K562 (cell line): ENCODE results near the gene INTS12. TPM values are rescaled to one million over a fixed set of nuclear protein-coding genes. Genes with fewer than 3 reads are reported as not detected.
A peak's percentile ranks its signal among the peaks of the same experiment; 100 is the strongest.

Experiments used
- CHD2 ChIP-seq: IDR thresholded peaks from 2 replicates; pipeline ENCODE4 v1.6.1; 2011; ENCODE audit warnings: low read depth, low read length
- EHMT2 ChIP-seq: fragments of 450-650 bp; IDR thresholded peaks from 2 replicates; pipeline ENCODE4 v1.6.1; 2018; ENCODE audit warnings: antibody characterized with exemption
- EZH2 ChIP-seq: IDR thresholded peaks from 2 replicates; pipeline ENCODE4 v1.6.1; 2012; ENCODE audit warnings: low read depth, mild to moderate bottlenecking, inconsistent platforms, low read length, borderline replicate concordance
- KLF6 ChIP-seq: fragments of 250-450 bp; sonication (Bioruptor Pico); IDR thresholded peaks from 2 replicates; pipeline ENCODE4 v1.4.0; 2020; ENCODE audit warnings: mild to moderate bottlenecking, moderate library complexity, borderline replicate concordance
- NR2F6 ChIP-seq: fragments of 450-650 bp; formaldehyde crosslinking; IDR thresholded peaks from 2 replicates; pipeline ENCODE4 v1.4.0; 2020; ENCODE audit warnings: mild to moderate bottlenecking
- POLR2AphosphoS2 ChIP-seq: IDR thresholded peaks from 2 replicates; pipeline ENCODE4 v1.6.1; 2012; ENCODE audit warnings: low read length, improper control_type of control experiment
- PTTG1 ChIP-seq: fragments of 450-650 bp; IDR thresholded peaks from 2 replicates; pipeline ENCODE4 v1.6.1; 2016; ENCODE audit warnings: low read depth, mild to moderate bottlenecking, missing genetic modification characterization, missing compliant biosample characterization
- PURB ChIP-seq: sonication (generic); formaldehyde crosslinking; IDR thresholded peaks from 2 replicates; pipeline ENCODE4 v1.9.0; 2021; ENCODE audit warnings: low read depth, mild to moderate bottlenecking, missing genetic modification reagents
- RBM22 ChIP-seq: fragments of 200-400 bp; formaldehyde crosslinking; IDR thresholded peaks from 2 replicates; pipeline ENCODE4 v1.6.1; 2018; ENCODE audit warnings: low read length, low read depth; ENCODE audit not compliant: poor library complexity, severe bottlenecking
- SIN3B ChIP-seq: fragments of 450-650 bp; IDR thresholded peaks from 2 replicates; pipeline ENCODE4 v1.6.1; 2017; ENCODE audit warnings: low read depth, mild to moderate bottlenecking, moderate library complexity
- TCFL5 ChIP-seq: fragments of 250-450 bp; sonication (Bioruptor Pico); conservative IDR thresholded peaks from 2 replicates; pipeline ENCODE4 v1.6.1; 2021; ENCODE audit warnings: mild to moderate bottlenecking, moderate library complexity, matching md5 sums
- ZNF12 ChIP-seq: sonication (generic); formaldehyde crosslinking; IDR thresholded peaks from 2 replicates; pipeline ENCODE4 v1.4.0; 2020; ENCODE audit warnings: mild to moderate bottlenecking, missing genetic modification reagents
- ZNF165 ChIP-seq: fragments of 250-450 bp; sonication (Bioruptor Pico); IDR thresholded peaks from 2 replicates; pipeline ENCODE4 v1.4.0; 2020; ENCODE audit warnings: borderline replicate concordance
- ZNF324 ChIP-seq: fragments of 250-450 bp; sonication (Bioruptor Pico); IDR thresholded peaks from 2 replicates; pipeline ENCODE4 v1.4.0; 2020; ENCODE audit warnings: mild to moderate bottlenecking
- polyA plus RNA-seq, 8 experiments: library from polyadenylated mRNA; depleted of rRNA in 4 of 8; stranded (reverse) in 5 of 8; unstranded in 3 of 8; fragments of >200 nt; fragmentation: Nextera tagmentation in 2 of 8; fragmentation: Illumina TruSeq in 1 of 8; extraction: Ambion mirVana in 2 of 8; extraction: Trizol in 1 of 8; gene quantifications; 2 replicates each; pipeline versions ENCODE4 v1.2.1 to v1.2.3, GENCODE V29; 2011 to 2014; ENCODE audit warnings: inconsistent platforms in 1 of 8, missing spikeins in 1 of 8
- total RNA-seq, 7 experiments: library from RNA; depleted of rRNA in 6 of 7; stranded (reverse); fragments of >200 nt in 6 of 7; fragmentation: Illumina TruSeq in 2 of 7; extraction: Trizol in 2 of 7; gene quantifications; 2 replicates each; pipeline versions ENCODE4 v1.2.1 to v1.2.3, GENCODE V29; 2011 to 2021; ENCODE audit warnings: low replicate concordance in 1 of 7
- TF ChIP-seq, protein P1 (sequence below), 2 experiments: IDR thresholded peaks in 1 of 2; conservative IDR thresholded peaks in 1 of 2; 2 replicates each; pipeline ENCODE4 v1.6.1; 2016; ENCODE audit warnings: low read depth in 2 of 2, mild to moderate bottlenecking in 1 of 2, missing compliant biosample characterization in 1 of 2, missing genetic modification characterization in 1 of 2, moderate library complexity in 1 of 2
- TF ChIP-seq, protein P2 (sequence below): fragments of 450-650 bp; formaldehyde crosslinking; IDR thresholded peaks from 2 replicates; pipeline ENCODE4 v1.4.0; 2020; ENCODE audit warnings: mild to moderate bottlenecking, moderate library complexity
- TF ChIP-seq, protein P3 (sequence below): fragments of 250-450 bp; sonication (Bioruptor Pico); IDR thresholded peaks from 2 replicates; pipeline ENCODE4 v1.4.0; 2020
- TF ChIP-seq, protein P4 (sequence below): fragments of 450-650 bp; IDR thresholded peaks from 2 replicates; pipeline ENCODE4 v1.6.1; 2016; ENCODE audit warnings: antibody characterized with exemption
- TF ChIP-seq, protein P5 (sequence below): fragments of 450-650 bp; IDR thresholded peaks from one replicate; pipeline ENCODE4 v1.6.1; 2018; ENCODE audit warnings: mild to moderate bottlenecking, moderate library complexity; ENCODE audit not compliant: partially characterized antibody

Gene INTS12
- total and polyA plus RNA-seq, 9 of the 15 experiments (the other 6 are each of a cell fraction or from before 2014, with no cell fraction given) = 24.5 to 82.9 (median 41.2) TPM

DNA sequence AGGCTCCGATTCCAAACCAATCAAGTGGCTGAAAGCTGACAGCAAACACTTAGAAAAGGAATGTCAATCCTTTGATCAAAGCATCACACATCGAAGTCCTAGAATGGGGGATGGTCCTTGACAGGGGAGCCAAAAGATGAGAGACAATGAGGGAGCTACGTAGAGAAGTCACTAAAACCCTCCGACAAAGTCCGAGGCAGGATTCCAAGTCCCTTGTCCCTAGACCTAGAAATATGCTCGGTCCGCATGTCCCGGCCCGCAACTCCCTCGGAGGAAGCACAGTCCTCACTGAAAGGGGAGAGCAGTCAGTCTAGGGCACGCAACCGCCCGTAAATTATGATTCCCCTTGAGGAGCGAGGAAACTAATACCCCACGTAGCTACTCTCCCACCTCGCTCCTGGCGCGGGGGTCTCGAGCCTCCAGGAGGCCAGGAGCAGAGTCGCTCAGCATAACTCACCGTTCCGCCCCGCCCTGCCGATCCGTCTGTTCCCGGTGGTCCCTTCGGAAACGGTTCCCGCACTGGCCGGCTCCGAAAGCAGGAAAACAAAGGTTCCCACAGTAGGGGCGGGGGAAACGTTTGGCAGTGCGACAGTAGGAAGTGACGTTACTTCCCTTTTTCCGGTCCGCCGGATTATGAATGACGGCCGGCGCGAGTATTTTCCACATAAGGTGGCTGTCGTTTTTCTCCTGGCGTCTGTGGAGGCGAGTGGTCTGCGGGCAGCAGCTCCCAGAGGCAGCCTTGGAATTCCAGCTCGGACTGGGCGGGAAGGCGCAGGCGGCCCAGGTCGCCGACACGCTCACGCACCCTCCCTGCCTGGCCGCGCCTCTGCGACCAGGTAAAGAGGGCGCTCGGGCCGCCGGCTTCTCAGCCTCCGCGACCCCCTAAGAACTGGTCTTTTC, at the start of gene INTS12, which contains the start of gene GSTCD (continued):
- TF ChIP-seq CHD2 (peak; percentile 62), EZH2 (no peak), POLR2AphosphoS2 (no peak), ZNF12 (CRISPR knock-in tag) (no peak), ZNF165 (CRISPR knock-in tag) (no peak), PURB (CRISPR knock-in tag) (no peak), RBM22 (peak; percentile 78), ZNF324 (CRISPR knock-in tag) (no peak), KLF6 (CRISPR knock-in tag) (peak; percentile 82; the same call in 1 of the 2 replicates), TCFL5 (CRISPR knock-in tag) (no peak), SIN3B (peak; percentile 84; the same call in 1 of the 2 replicates), PTTG1 (tag) (no peak), NR2F6 (CRISPR knock-in tag) (no peak), EHMT2 (no peak)
- TF ChIP-seq, protein P1, sequence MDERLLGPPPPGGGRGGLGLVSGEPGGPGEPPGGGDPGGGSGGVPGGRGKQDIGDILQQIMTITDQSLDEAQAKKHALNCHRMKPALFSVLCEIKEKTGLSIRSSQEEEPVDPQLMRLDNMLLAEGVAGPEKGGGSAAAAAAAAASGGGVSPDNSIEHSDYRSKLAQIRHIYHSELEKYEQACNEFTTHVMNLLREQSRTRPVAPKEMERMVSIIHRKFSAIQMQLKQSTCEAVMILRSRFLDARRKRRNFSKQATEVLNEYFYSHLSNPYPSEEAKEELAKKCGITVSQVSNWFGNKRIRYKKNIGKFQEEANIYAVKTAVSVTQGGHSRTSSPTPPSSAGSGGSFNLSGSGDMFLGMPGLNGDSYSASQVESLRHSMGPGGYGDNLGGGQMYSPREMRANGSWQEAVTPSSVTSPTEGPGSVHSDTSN (CRISPR knock-in tag; IDR thresholded peaks at IDR 0.05; ENCODE audit: low read depth) = no peak
- TF ChIP-seq, protein P1 (tag; conservative IDR thresholded peaks at IDR 0.05; ENCODE audit: low read depth) = peak; percentile 55
- TF ChIP-seq, protein P2, sequence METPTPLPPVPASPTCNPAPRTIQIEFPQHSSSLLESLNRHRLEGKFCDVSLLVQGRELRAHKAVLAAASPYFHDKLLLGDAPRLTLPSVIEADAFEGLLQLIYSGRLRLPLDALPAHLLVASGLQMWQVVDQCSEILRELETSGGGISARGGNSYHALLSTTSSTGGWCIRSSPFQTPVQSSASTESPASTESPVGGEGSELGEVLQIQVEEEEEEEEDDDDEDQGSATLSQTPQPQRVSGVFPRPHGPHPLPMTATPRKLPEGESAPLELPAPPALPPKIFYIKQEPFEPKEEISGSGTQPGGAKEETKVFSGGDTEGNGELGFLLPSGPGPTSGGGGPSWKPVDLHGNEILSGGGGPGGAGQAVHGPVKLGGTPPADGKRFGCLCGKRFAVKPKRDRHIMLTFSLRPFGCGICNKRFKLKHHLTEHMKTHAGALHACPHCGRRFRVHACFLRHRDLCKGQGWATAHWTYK = no peak
- TF ChIP-seq, protein P3, sequence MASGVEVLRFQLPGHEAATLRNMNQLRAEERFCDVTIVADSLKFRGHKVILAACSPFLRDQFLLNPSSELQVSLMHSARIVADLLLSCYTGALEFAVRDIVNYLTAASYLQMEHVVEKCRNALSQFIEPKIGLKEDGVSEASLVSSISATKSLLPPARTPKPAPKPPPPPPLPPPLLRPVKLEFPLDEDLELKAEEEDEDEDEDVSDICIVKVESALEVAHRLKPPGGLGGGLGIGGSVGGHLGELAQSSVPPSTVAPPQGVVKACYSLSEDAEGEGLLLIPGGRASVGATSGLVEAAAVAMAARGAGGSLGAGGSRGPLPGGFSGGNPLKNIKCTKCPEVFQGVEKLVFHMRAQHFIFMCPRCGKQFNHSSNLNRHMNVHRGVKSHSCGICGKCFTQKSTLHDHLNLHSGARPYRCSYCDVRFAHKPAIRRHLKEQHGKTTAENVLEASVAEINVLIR = peak; percentile 96
- TF ChIP-seq, protein P4, sequence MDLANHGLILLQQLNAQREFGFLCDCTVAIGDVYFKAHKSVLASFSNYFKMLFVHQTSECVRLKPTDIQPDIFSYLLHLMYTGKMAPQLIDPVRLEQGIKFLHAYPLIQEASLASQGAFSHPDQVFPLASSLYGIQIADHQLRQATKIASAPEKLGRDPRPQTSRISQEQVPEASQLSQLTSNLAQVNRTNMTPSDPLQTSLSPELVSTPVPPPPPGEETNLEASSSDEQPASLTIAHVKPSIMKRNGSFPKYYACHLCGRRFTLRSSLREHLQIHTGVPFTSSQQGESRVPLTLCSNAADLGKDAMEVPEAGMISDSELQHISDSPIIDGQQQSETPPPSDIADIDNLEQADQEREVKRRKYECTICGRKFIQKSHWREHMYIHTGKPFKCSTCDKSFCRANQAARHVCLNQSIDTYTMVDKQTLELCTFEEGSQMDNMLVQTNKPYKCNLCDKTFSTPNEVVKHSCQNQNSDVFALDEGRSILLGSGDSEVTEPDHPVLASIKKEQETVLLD = peak; percentile 97
- TF ChIP-seq, protein P5, sequence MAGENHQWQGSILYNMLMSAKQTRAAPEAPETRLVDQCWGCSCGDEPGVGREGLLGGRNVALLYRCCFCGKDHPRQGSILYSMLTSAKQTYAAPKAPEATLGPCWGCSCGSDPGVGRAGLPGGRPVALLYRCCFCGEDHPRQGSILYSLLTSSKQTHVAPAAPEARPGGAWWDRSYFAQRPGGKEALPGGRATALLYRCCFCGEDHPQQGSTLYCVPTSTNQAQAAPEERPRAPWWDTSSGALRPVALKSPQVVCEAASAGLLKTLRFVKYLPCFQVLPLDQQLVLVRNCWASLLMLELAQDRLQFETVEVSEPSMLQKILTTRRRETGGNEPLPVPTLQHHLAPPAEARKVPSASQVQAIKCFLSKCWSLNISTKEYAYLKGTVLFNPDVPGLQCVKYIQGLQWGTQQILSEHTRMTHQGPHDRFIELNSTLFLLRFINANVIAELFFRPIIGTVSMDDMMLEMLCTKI = no peak
